HG02885 (cell line): ENCODE results near the gene SORCS2.

ENCODE experiments used
- ATAC-seq: cut with Tn5 transposase; IDR thresholded peaks from one replicate; pipeline ENCODE4 v1.9.1; 2021; ENCODE audit warnings: mild to moderate bottlenecking; ENCODE audit not compliant: unreplicated experiment, poor library complexity

The SORCS2 gene

GRCh38 chr4:7717161-7717560, 524.8 kb downstream of the SORCS2 start:
- ATAC-seq, result no peak

DNA sequence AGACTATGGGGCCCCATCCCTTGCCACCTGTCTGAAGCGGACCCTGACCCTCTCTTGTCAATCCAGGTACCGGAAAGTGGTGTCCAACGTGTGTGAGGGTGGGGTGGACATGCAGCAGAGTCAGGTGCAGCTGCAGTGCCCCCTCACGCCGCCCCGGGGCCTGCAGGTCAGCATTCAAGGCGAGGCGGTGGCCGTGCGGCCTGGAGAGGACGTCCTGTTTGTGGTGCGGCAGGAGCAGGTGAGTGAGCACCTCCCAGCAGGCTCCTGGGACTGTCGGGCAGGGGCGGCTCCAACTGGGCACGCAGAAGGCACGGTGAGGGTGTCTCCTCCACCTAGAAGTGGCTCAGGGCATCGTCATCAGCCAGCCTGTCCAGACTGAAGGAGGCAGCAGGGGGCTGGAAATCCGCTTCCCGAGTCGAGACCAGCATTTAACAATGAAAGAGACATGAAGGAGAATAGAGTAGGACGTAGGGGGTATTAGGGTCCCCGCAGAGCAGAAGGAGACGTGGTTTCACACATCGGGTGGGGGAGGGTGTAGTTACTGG, 525.7 kb downstream of the SORCS2 start:
- ATAC-seq, result no peak

DNA sequence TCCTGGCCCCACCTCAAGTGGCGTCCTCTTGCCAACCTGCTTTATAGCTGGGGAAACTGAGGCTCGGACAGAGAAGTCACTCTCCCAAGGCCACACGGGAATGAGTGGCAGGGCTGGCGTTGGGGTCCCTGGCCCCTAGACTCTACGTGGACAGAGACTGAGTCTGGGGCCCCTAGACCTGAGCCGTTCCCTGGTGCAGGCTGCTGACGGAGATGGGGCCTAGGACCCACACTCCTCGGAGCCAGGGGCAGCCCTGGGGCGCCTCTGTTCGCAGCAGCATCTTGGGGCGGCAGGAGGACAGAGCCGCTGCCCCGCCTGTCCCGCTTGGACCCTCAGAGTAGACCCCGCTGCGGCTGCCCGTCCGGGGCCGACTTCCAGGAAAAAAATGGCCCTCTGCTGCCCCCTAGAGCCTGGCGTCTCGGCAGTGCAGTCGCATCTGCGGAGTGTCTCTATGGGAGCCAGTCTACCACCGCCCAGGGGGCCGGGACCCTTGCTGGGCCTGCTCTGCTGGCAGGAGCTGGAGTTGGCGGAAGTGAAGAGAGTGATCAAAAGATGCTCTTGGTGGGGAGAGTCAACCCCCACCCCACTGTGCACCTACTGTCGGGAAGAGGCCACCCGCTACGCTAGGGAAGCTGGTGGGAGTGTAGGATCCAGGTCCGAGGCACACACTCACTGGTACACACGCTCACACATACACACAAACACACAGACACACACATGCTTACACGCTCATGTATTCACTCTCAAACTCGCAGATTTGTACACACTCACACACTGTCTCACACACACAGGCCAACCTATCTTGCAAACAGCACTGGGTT, 527.2 kb downstream of the SORCS2 start:
- peak; percentile 51 for ATAC-seq

DNA sequence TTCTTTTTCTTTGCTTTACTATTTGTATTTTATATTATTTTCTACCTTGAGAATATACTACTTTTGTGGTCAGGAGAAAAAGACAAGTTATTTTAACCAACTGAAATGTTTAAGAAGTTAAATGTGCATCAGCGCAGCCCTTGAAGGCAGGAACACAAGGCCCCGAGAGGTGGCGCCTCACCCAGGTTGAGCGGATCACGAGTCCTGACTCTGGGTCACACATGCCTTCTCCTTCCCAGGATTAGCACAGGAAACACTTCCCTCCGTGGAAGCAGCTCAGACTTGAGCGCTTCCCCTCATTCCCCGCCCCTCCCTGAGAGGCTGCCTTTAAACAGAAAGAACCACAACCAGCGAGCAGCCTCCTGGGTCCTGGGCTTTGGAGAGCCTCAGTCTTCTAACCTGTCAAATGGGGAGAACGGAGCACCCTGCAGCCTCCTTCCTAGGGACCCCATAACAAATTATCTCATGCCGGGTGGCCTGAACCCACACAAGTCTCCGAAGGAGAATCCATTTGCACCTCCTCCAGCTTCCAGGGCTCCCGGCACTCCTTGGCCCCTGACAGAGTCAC, 529.7 kb downstream of the SORCS2 start:
- ATAC-seq, result no peak

- ATAC-seq, result no peak
Measured at GRCh38 chr4:7722766-7723387, 530.5 kb downstream of the SORCS2 start.

GRCh38 chr4:7723625-7724024, 531.3 kb downstream of the SORCS2 start:
- no peak for ATAC-seq

DNA sequence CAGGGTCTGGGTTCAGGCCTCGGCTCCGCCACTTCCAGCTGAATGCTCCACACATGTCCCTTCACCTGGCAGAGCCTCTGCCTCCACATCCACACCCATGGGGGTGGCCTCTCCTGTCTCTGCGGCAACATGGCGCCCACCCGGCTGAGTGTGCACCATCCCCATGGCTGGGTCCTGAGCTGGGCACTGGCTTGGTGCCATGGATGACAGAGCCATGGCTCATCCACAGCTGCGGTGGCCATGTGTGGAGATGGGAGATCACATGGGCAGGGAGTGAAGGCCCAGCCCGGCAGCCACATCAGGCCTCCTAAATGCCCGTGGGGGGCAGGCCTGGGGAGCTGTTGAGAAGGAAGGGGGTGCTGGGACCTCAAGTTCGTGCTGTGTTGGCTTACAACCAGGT, 533.6 kb downstream of the SORCS2 start:
- ATAC-seq, result no peak

GRCh38 chr4:7726665-7727413, 534.5 kb downstream of the SORCS2 start:
- no peak for ATAC-seq

GRCh38 chr4:7727749-7728148, 535.4 kb downstream of the SORCS2 start:
- no peak for ATAC-seq

- no peak for ATAC-seq
Measured at GRCh38 chr4:7731437-7731836, 539.1 kb downstream of the SORCS2 start.

- ATAC-seq, result no peak
Measured at GRCh38 chr4:7732263-7732662, 539.9 kb downstream of the SORCS2 start.

DNA sequence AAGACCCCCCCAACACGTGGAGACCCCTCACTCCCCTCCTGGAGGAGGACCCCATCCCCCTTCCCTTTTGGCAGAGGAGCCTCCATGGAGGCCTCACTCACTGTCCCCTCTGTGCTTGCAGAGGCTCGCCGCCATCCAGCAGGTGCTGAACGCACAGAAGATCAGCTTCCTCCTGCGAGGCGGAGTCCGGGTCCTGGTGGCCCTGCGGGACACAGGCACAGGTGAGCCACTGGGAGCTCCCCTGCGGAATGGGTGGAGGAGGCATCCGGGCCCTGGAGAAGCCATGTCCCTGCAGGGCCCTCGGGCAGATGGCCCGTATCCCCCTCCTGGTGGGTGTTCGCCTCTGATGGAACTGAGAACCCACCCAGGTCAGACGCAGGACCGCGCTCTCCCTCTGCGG, 540.9 kb downstream of the SORCS2 start:
- no peak for ATAC-seq

GRCh38 chr4:7733801-7734650, 541.7 kb downstream of the SORCS2 start:
- no peak for ATAC-seq

DNA sequence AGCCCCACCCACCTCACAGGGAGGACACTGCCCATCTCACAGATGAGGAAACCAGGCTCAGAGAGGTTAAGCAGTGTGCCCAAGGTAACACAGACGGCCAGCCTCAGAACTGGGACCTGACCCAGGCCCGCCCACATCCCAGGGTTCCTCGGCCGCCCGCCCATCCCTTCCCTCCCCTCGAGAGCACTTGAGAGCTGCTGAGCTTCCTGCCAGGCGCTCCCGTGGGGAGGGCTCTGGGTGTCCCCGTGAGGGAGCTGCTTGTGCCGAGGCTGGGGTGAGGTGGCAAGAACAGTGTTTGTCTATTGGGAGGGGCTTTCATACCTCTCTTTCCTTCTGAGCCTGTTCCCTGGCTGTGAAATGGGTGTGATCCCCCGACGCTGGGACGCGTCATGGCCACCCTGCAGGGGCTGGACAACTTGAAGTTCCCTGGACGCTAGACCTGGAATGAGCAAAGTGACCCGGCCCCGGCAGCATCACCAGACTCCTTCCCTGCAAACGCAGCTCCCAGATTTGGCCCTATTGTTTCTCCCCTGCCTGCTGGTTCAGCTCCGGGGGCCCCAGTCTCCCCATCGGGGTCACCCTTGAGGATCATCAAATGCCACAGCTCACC, 542.4 kb downstream of the SORCS2 start:
- no peak for ATAC-seq

DNA sequence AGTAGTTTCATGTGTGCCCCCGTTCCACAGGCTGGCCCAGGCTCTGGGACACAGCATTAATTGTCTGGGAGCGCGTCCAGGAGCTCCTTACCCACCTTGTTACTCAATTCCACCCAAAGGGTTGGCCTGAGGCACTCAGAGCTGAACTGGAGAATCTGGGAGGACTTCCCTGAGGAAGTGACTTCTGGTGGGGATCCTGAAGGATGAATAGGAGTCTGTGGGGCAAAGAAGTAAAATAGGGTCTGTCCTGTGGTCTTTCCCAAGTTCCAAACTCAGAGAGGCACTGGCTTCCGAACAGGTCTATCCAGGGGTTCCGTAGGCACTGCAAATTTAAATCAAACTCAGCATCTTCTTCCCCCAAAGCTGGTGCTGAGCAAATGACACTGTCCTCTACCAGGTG, 543.1 kb downstream of the SORCS2 start:
- no peak for ATAC-seq

DNA sequence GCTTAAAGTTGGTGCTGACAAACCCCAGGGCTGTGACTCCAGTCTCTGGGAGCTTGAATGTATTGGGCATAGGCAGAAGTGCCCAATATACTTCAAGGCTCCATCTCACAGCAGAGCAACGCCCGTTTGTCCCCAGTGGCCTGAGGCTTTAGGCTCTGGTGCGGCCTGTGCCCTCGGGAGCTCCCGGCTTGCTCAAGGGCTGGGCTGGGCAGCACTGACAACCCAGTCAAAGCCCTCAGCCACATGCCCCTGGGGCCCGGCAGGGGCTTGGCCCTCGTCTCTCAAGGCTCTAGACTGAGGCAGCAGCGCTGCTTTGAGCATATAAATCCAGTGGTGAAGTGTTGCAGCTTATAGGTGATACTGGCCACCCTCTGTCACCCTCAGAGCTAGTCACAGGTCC, 543.6 kb downstream of the SORCS2 start:
- ATAC-seq, result no peak

DNA sequence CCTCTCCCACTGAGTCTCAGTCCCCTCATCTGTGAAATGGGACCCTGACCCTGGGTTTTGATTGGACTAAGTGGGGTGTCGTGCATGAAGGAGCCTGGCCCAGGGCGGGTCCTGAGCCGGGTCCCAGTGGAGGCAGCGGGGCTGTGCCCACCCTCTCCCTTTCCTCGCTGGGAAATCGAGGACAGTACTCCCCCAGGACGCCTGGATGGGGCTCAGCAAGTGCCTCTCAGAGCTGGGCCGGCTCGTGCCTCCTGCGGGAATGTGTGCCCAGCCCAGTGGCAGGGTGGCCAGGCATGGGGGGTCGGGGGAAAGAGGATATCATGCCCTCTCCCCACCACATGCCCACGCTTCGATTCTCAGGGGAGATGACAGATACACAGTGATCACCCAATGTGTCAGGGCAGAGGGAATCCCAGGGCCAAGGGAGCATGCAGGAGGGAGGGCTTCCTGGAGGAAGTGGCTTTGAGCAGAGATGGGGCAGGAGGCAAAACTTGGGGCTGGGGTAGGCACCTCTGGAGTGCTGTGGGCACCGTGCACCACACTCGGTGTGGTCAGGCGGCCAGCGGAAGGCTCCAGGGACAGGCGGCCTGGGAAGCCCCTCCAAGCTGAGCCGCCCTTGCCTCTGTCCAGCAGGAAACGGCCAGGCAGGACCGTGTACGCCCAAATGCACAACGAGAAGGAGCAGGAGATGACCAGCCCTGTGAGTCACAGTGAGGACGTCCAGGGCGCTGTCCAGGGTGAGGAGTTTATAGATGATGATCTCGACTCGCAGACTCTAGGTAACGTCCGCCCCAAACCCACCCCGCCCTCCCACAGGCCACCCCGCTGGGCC, 544.3 kb downstream of the SORCS2 start:
- ATAC-seq, result no peak

DNA sequence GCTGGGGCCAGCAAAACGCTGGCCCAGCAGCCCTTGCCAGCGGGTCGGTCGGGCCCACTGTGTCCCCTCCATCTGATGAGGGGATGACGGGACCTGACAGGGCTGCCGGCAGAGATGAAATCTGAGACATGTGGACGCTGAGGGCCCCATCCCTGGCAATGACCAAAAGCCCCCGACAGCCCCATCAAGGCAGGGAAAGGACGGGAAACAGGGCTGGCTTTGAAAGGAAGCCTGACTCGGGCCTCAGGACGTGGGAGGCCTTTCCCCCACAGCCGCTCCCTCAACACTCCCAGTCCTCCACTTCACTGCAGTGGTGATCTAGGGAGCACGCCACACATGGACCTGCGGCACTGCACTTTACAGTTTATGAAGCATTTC, 544.9 kb downstream of the SORCS2 start:
- no peak for ATAC-seq
